H1 (cell line): ENCODE results near the gene POP5. TPM values are rescaled to one million over a fixed set of nuclear protein-coding genes. Genes with fewer than 3 reads are reported as not detected.

ENCODE experiments used
- ASH2L ChIP-seq: fragments of 200-600, 300-600 bp; sonication (generic); IDR thresholded peaks from one replicate; pipeline ENCODE4 v1.7.1; 2017; ENCODE audit warnings: low read length
- CHD1 ChIP-seq: IDR thresholded peaks from 2 replicates; pipeline ENCODE4 v1.6.1; 2012; ENCODE audit warnings: low read depth, low read length, improper control_type of control experiment
- CHD2 ChIP-seq: IDR thresholded peaks from 2 replicates; pipeline ENCODE4 v1.6.1; 2012; ENCODE audit warnings: low read length, improper control_type of control experiment
- EZH2 ChIP-seq: fragments of 200-600 bp; sonication (generic); IDR thresholded peaks from 2 replicates; pipeline ENCODE4 v1.7.1; 2012; ENCODE audit warnings: low read depth, mild to moderate bottlenecking, moderate library complexity, low read length, inconsistent platforms; ENCODE audit not compliant: severe bottlenecking
- PHF8 ChIP-seq: fragments of 200-600 bp; sonication (generic); conservative IDR thresholded peaks from 2 replicates; pipeline ENCODE4 v1.7.1; 2012; ENCODE audit warnings: low read depth, mild to moderate bottlenecking, inconsistent platforms, low read length, moderate library complexity
- RAD21 ChIP-seq, 2 experiments: IDR thresholded peaks in 1 of 2; conservative IDR thresholded peaks in 1 of 2; 2 replicates each; pipeline ENCODE4 v1.6.1; 2011; ENCODE audit warnings: low read depth in 2 of 2, low read length in 2 of 2, improper control_type of control experiment in 1 of 2, inconsistent platforms in 1 of 2, mild to moderate bottlenecking in 1 of 2, moderate library complexity in 1 of 2
- TAF7 ChIP-seq: optimal IDR thresholded peaks from 2 replicates; pipeline ENCODE3; 2011; ENCODE audit warnings: low read depth, mild to moderate bottlenecking, inconsistent platforms, low read length, moderate library complexity, borderline replicate concordance
- polyA plus RNA-seq, 7 experiments: library from polyadenylated mRNA; depleted of rRNA in 3 of 7; stranded (reverse) in 5 of 7; unstranded in 2 of 7; fragments of >200 nt in 5 of 7; fragments of 200-250 nt in 2 of 7; gene quantifications; 1 replicate in 5 of 7; 2 replicates in 1 of 7; 4 replicates in 1 of 7; pipeline versions ENCODE4 v1.2.1 to v1.2.3, GENCODE V29; 2011 to 2013; ENCODE audit warnings: missing spikeins in 2 of 7, mixed read lengths in 2 of 7
- total RNA-seq: library from RNA; stranded (reverse); fragmentation: NEBNext Ultra II Directional; extraction: Animal tissue kit (Norgen Biotek cat#: 25700); gene quantifications from 2 replicates; pipeline ENCODE4 v1.2.1, GENCODE V29; 2021
- TF ChIP-seq, protein P1 (sequence below): IDR thresholded peaks from 2 replicates; pipeline ENCODE4 v1.6.1; 2012; ENCODE audit warnings: inconsistent platforms

POP5 gene
- total and polyA plus RNA-seq, 2 of the 8 experiments (the other 6 are each of a cell fraction or from before 2014, with no cell fraction given), result 59.7 to 124 TPM

DNA sequence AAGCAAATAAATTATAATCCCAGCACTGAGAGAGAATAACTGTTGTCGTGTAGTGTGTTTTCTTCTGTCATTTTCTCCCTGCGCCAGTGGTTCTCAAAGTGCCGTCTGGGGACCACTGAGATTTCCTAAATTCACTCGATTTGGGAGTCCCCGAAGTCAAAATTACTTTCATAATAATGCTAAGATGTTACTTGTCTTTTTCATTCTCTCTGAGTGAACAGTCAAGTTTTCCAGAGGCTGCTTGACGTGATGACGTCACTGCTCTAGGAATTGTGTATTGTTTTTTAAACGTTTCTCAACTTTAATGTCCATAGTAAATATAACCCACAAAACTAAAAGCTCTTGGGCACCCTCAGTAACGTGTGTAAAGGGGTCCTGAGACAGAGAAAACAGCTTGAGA lies 796 bp upstream of the POP5 start (continued):
- no peak for TF ChIP-seq PHF8
- no peak for TF ChIP-seq RAD21 (IDR thresholded peaks at IDR 0.05 in 1 of 2, conservative IDR thresholded peaks at IDR 0.05 in 1 of 2; ENCODE audit: low read depth in 2 of 2, low read length in 2 of 2)
- TF ChIP-seq ASH2L, result no peak
- no peak for TF ChIP-seq TAF7
- TF ChIP-seq CHD2, result no peak
- TF ChIP-seq CHD1, result no peak
- TF ChIP-seq, protein P1, sequence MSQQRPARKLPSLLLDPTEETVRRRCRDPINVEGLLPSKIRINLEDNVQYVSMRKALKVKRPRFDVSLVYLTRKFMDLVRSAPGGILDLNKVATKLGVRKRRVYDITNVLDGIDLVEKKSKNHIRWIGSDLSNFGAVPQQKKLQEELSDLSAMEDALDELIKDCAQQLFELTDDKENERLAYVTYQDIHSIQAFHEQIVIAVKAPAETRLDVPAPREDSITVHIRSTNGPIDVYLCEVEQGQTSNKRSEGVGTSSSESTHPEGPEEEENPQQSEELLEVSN, result no peak
- no peak for TF ChIP-seq EZH2
